Gastroesophageal sphincter (tissue), 4 donors: ENCODE data around the gene SMIM26. TPM values are rescaled to one million over a fixed set of nuclear protein-coding genes. Genes with fewer than 3 reads are reported as not detected.
A peak's percentile ranks its signal among the peaks of the same experiment; 100 is the strongest.

ENCODE experiments used
- ATAC-seq: fragments of 150-250 bp; one replicate; pipeline ENCODE4 v1.9.1; 2016; ENCODE audit warnings: mild to moderate bottlenecking, moderate library complexity
- H3K27ac ChIP-seq, 4 donors: fragments of 200-600 bp; sonication (generic) in 3 of 4; 1 replicate in 3 of 4; 2 replicates in 1 of 4; pipeline ENCODE4 v1.5.1; 2016 to 2019
- H3K27me3 ChIP-seq: fragments of 200-600 bp; sonication (generic); one replicate; pipeline ENCODE4 v1.5.1; 2019
- H3K36me3 ChIP-seq, 2 donors: fragments of 200-600 bp; sonication (generic); one replicate each; pipeline ENCODE4 v1.5.1; 2019; ENCODE audit warnings: control low read depth in 1 of 2
- H3K4me1 ChIP-seq, 3 donors: fragments of 200-600 bp; sonication (generic); 1 replicate in 2 of 3; 2 replicates in 1 of 3; pipeline ENCODE4 v1.5.1; 2016 to 2019; ENCODE audit warnings: control low read depth in 2 of 3
- H3K4me3 ChIP-seq, 2 donors: fragments of 200-600 bp; sonication (generic); one replicate each; pipeline ENCODE4 v1.5.1; 2019; ENCODE audit warnings: mild to moderate bottlenecking in 1 of 2, moderate library complexity in 1 of 2
- H3K9me3 ChIP-seq, 3 donors: fragments of 200-600 bp; sonication (generic); one replicate each; pipeline ENCODE4 v1.5.1; 2017 to 2019; ENCODE audit warnings: control low read depth in 2 of 3
- CTCF ChIP-seq, 4 experiments: fragments of 200-600 bp in 2 of 4; fragments of 450-650 bp in 2 of 4; sonication (generic) in 1 of 4; IDR thresholded peaks; one replicate each; pipeline ENCODE4 v1.5.1; 2017 to 2019; ENCODE audit warnings: antibody characterized with exemption in 4 of 4, mild to moderate bottlenecking in 2 of 4, moderate library complexity in 2 of 4
- EP300 ChIP-seq: sonication (generic); formaldehyde crosslinking; IDR thresholded peaks from one replicate; pipeline ENCODE4 v1.6.1; 2017; ENCODE audit warnings: antibody characterized with exemption, mild to moderate bottlenecking
- POLR2A ChIP-seq, 2 donors: fragments of 450-650 bp; IDR thresholded peaks; one replicate each; pipeline ENCODE4 v1.6.1; 2017; ENCODE audit warnings: antibody characterized with exemption in 2 of 2, mild to moderate bottlenecking in 2 of 2, moderate library complexity in 1 of 2
- POLR2AphosphoS5 ChIP-seq: sonication (generic); formaldehyde crosslinking; IDR thresholded peaks from one replicate; pipeline ENCODE4 v1.6.1; 2017; ENCODE audit warnings: antibody characterized with exemption
- WGBS, 2 donors: methylation state at CpG; one replicate each; pipeline ENCODE4 v1.1.5; 2018; ENCODE audit warnings: low coverage in 1 of 2; 5-methylcytosine and 5-hydroxymethylcytosine counted together
- total RNA-seq, 4 donors: library from RNA; depleted of rRNA; stranded (reverse); fragments of >200 nt; gene quantifications; one replicate each; pipeline ENCODE4 v1.1.0, GENCODE V29; 2016

SMIM26 gene
- total RNA-seq, 4 donors from 2014 or later: 94.3 to 217 (median 164) TPM

- Histone ChIP-seq H3K4me1 (no peaks in the 10 kb centered on the region), H3K9me3 (no peaks in the 10 kb centered on the region), H3K27me3 (no peaks in the 10 kb centered on the region), H3K4me3 (no peak overlapping the region), H3K36me3 (peaks cover 0 to 98% of the 10 kb centered on the region in 2 donors), H3K27ac (no peak overlapping the region)
- WGBS, 2 donors: 88 to 100% methylated on average over 3 of the region's 3 CpGs
- no peak for TF ChIP-seq POLR2AphosphoS5
- TF ChIP-seq CTCF (IDR thresholded peaks at IDR 0.05): no peak
- ATAC-seq: no peak
Observed at GRCh38 chr20:18548465-18548864, 18.8 kb upstream of the SMIM26 start.

DNA sequence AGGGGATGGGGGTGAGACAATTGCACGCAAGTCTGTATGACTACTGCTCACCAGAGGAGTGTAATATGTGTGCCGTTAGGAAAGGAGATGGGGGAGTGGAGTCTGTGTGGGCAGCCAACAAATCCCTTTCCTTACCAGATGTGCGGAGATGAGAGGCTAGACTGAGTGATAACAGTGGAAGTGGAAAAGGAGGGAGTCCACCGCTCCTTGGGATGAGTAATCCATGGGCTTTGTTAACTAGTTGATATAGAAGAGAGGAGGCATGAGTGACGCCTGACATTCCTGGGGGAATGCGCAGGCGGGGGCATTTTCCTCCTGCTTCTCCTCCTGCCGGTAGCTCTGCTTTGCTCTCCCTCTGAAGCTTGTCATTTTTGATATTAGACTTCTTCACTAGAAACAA lies 13.5 kb upstream of the SMIM26 start:
- 84 to 96% methylated on average over 3 to 4 of the region's 8 CpGs for WGBS, 2 donors
- Histone ChIP-seq H3K27me3 (no peaks in the 10 kb centered on the region), H3K4me1 (no peaks in the 10 kb centered on the region), H3K4me3 (no peak overlapping the region), H3K36me3 (peaks cover 0 to 97% of the 10 kb centered on the region in 2 donors), H3K27ac (no peak overlapping the region), H3K9me3 (no peaks in the 10 kb centered on the region)
- TF ChIP-seq EP300 (no peak), POLR2AphosphoS5 (no peak)
- no peak for ATAC-seq

DNA sequence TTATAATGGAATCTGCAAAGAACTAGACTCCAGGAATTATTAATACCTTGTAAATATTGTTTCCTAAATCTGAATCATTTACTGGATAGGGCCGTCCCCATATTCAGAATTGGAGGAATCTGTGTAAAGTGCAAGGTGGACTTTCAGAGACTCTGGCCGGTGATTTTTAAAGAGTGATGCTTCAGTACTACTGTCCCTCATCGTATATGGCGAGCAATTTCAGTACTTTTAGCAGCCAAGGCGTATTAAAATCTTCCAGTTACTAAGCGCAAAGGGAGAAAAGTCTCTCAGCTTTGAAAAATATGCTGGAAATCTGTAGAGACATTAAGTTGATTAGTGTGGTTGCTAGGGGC lies 483 bp downstream of the SMIM26 start:
- H3K27ac ChIP-seq: peak overlapping the region; percentile 75 to 93 (median 87)
- no peak for TF ChIP-seq EP300
- TF ChIP-seq POLR2AphosphoS5: no peak
- TF ChIP-seq POLR2A (IDR thresholded peaks at IDR 0.05): no peak
- no peak for TF ChIP-seq CTCF (IDR thresholded peaks at IDR 0.05)
- peak overlapping the region; percentile 63 to 68 for H3K4me3 ChIP-seq
- 3 to 7% methylated on average over 6 of the region's 6 CpGs for WGBS, 2 donors
- ATAC-seq: peak; percentile 17
- H3K36me3 ChIP-seq: peaks cover 0 to 40% of the 10 kb centered on the region in 2 donors
- H3K4me1 ChIP-seq: peaks cover 0 to 21% (median 0%) of the 10 kb centered on the region in 3 donors
- H3K9me3 ChIP-seq: no peaks in the 10 kb centered on the region
- no peaks in the 10 kb centered on the region for H3K27me3 ChIP-seq

DNA sequence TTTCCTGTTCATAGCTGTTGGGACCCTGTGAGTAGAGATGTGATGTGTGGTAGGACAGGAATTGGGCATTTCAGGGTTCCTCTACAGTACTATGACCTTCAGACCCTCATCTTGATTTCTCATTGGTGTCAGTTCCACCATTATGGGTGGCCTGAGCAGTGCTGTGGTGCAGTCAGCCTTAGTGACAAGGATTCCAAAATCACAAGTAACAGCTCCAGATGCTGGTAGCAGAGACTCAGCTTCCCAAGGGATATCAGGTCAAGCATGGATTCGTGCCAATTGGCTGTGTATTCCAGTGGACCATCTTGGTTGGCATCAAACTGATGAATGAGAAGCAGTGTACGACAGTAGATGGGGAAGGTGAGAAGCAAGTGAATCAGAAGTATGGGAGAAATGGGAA lies 3.8 kb downstream of the SMIM26 start:
- H3K27me3 ChIP-seq: no peaks in the 10 kb centered on the region
- no peaks in the 10 kb centered on the region for H3K9me3 ChIP-seq
- TF ChIP-seq EP300 (no peak), POLR2A (IDR thresholded peaks at IDR 0.05) (no peak), POLR2AphosphoS5 (no peak), CTCF (IDR thresholded peaks at IDR 0.05) (no peak)
- H3K4me3 ChIP-seq: no peak overlapping the region
- peaks cover 0 to 33% of the 10 kb centered on the region in 2 donors for H3K36me3 ChIP-seq
- H3K27ac ChIP-seq: no peak overlapping the region
- 60 to 100% methylated on average over 1 of the region's 2 CpGs for WGBS, 2 donors
- ATAC-seq: no peak
- peaks cover 0 to 21% (median 0%) of the 10 kb centered on the region in 3 donors for H3K4me1 ChIP-seq

- ATAC-seq: no peak
Observed at GRCh38 chr20:18571578-18571977, 4.3 kb downstream of the SMIM26 start.

More at GRCh38 chr20:18571578-18571977, 4.3 kb downstream of the SMIM26 start:
- WGBS, 2 donors: 86 to 92% methylated on average over 2 of the region's 2 CpGs
- no peaks in the 10 kb centered on the region for H3K27me3 ChIP-seq
- H3K36me3 ChIP-seq: peaks cover 0 to 33% of the 10 kb centered on the region in 2 donors
- H3K27ac ChIP-seq: no peak overlapping the region
- TF ChIP-seq POLR2AphosphoS5 (no peak), POLR2A (IDR thresholded peaks at IDR 0.05) (no peak), EP300 (no peak), CTCF (IDR thresholded peaks at IDR 0.05) (no peak)
- H3K9me3 ChIP-seq: no peaks in the 10 kb centered on the region
- peaks cover 0 to 19% (median 0%) of the 10 kb centered on the region in 3 donors for H3K4me1 ChIP-seq
- H3K4me3 ChIP-seq: no peak overlapping the region
